Nephron (organoid): ENCODE data around the gene PGLYRP4.

Experiments
- H3K27ac Mint-ChIP-seq, 3 experiments: 2 replicates each; pipeline ENCODE4 v1.8.0; 2020; ENCODE audit warnings: mixed read lengths in 3 of 3, mild to moderate bottlenecking in 2 of 3, moderate library complexity in 1 of 3
- H3K27me3 Mint-ChIP-seq: 2 replicates; pipeline ENCODE4 v1.8.0; 2021; ENCODE audit warnings: low read depth, mild to moderate bottlenecking, moderate library complexity, mixed read lengths
- H3K36me3 Mint-ChIP-seq: 2 replicates; pipeline ENCODE4 v1.8.0; 2020; ENCODE audit warnings: low read depth, mixed read lengths
- H3K4me1 Mint-ChIP-seq: 2 replicates; pipeline ENCODE4 v1.8.0; 2020; ENCODE audit warnings: mixed read lengths
- H3K4me3 Mint-ChIP-seq, 3 experiments: 2 replicates each; pipeline ENCODE4 v1.8.0; 2020; ENCODE audit warnings: mild to moderate bottlenecking in 3 of 3, mixed read lengths in 3 of 3, moderate library complexity in 2 of 3
- H3K9me3 Mint-ChIP-seq: 2 replicates; pipeline ENCODE4 v1.8.0; 2020; ENCODE audit warnings: mixed read lengths
- TF ChIP-seq, protein P1 (sequence below), 3 experiments: fragments of 200-600 bp; sonication (generic); IDR thresholded peaks; one replicate each; pipeline ENCODE4 v1.5.0; 2021; ENCODE audit warnings: antibody characterized with exemption in 3 of 3; ENCODE audit not compliant: unreplicated experiment in 3 of 3

Gene PGLYRP4

DNA sequence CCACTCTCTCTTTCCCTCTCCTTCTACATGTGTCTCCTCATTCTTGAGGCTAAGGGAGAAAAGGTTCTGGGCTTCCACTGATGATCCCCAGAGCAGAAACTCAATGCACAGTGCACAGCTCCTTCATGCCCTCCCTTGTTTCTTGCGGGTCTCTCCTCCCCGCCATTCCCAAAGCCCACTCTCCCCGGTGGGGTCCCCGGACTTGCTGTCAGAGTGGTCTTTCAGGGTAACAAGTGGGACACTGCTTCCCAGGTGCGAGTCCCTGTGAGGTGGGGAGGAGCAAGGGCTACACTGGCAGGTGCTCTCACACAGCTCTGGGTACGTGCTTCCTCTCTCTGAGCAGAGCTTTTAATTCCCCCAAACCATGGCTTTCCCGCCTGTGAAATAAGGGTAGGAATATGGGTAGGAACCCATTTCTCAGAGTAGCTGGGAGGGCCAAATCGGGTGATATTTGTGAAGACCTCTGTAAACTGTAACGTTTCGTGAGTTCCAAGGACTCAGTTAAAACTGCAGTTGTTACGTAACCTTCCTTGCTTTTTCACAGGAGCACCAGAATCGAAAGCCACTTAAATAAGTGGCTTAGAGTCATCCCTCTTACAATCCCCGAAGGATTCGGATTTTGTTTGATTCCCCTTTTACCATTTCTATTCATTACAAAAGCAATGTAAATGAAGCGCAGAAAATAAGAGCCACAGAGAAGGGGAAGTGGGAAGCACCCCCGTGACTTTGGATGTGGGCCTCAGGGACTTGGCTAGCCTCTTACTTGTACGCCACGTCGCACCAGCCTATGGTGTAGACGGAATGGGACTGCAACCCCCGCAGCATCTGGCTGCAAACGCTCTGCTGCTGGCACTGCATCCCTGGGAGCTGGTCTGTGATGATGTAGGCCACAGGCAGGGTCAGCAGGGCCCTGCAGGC is 42.1 kb downstream of the PGLYRP4 start:
- TF ChIP-seq, protein P1, sequence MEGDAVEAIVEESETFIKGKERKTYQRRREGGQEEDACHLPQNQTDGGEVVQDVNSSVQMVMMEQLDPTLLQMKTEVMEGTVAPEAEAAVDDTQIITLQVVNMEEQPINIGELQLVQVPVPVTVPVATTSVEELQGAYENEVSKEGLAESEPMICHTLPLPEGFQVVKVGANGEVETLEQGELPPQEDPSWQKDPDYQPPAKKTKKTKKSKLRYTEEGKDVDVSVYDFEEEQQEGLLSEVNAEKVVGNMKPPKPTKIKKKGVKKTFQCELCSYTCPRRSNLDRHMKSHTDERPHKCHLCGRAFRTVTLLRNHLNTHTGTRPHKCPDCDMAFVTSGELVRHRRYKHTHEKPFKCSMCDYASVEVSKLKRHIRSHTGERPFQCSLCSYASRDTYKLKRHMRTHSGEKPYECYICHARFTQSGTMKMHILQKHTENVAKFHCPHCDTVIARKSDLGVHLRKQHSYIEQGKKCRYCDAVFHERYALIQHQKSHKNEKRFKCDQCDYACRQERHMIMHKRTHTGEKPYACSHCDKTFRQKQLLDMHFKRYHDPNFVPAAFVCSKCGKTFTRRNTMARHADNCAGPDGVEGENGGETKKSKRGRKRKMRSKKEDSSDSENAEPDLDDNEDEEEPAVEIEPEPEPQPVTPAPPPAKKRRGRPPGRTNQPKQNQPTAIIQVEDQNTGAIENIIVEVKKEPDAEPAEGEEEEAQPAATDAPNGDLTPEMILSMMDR (IDR thresholded peaks at IDR 0.05; ENCODE audit: unreplicated experiment in 3 of 3): no peak
- no peaks in the 10 kb centered on the region for H3K36me3 Mint-ChIP-seq
- no peak overlapping the region for H3K4me3 Mint-ChIP-seq
- H3K9me3 Mint-ChIP-seq: no peaks in the 10 kb centered on the region
- no peaks in the 10 kb centered on the region for H3K4me1 Mint-ChIP-seq
- H3K27me3 Mint-ChIP-seq: peaks cover 35% of the 10 kb centered on the region
- H3K27ac Mint-ChIP-seq: no peak overlapping the region

DNA sequence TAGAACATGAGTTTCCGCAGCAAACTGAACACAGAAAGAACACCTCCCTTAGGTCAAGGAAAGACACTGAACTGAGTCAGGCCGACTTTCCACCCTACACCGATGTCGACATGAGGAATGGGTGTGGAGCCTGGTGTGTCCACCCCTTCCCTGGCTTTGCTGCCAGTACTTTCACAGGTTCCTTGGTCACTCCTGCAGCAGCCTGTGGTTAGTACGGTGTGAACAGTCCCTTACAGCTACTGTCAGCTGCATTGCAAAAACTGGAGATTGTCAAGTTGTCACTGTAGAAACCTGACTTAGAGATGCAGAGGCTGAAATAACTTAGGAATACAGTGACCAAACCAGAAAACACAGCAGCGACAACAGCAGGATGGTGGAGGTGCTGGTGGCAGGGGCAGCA is 43.0 kb downstream of the PGLYRP4 start:
- no peak overlapping the region for H3K27ac Mint-ChIP-seq
- H3K9me3 Mint-ChIP-seq: no peaks in the 10 kb centered on the region
- TF ChIP-seq, protein P1 (IDR thresholded peaks at IDR 0.05; ENCODE audit: unreplicated experiment in 3 of 3): no peak
- H3K4me3 Mint-ChIP-seq: no peak overlapping the region
- H3K4me1 Mint-ChIP-seq: no peaks in the 10 kb centered on the region
- peaks cover 35% of the 10 kb centered on the region for H3K27me3 Mint-ChIP-seq
- no peaks in the 10 kb centered on the region for H3K36me3 Mint-ChIP-seq

DNA sequence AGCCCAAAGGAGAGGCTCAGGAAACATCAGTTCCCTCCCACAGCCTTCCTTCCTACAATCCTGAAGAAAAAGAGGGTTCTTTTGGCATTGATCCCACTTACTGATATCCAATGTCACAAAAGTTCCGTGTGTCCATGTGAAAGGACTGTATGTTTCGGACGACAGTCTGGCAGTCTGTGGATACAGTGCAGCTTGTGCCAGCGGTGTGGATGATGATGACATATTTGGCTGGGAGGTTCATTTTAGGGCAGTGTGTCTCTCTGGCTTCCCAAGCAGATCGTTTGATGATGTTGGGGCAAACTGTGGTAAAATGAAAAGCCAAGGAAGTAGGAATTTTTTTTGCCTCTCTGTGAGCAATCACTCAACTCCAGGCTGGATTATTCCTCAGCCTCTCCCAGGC is 46.3 kb downstream of the PGLYRP4 start:
- H3K4me3 Mint-ChIP-seq: no peak overlapping the region
- TF ChIP-seq, protein P1 (IDR thresholded peaks at IDR 0.05; ENCODE audit: unreplicated experiment in 3 of 3): no peak

DNA sequence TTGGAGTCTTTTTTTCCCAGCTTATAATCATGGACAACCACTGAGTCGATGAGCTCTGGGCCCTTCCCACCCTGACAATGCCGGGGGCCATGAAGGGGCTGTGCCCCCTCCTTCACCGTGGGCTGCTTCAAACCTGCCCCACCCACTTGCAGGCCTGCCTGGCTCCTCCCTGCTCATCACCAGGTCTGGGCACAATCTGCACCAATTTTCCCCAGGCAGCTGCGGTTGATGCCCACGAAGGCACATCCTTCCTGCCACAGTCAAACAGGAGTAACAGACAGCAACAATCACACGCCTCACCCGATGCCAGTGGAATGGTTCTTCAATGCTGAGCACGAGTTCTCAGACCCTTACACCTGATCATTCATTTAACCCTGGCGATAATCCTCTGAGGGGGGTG is 54.8 kb downstream of the PGLYRP4 start:
- peaks cover 10% of the 10 kb centered on the region for H3K27me3 Mint-ChIP-seq
- no peaks in the 10 kb centered on the region for H3K9me3 Mint-ChIP-seq

More for the DNA sequence above, 46.3 kb downstream of the PGLYRP4 start:
- H3K27me3 Mint-ChIP-seq: peaks cover 36% of the 10 kb centered on the region
- no peaks in the 10 kb centered on the region for H3K36me3 Mint-ChIP-seq
- no peak overlapping the region for H3K27ac Mint-ChIP-seq
- H3K9me3 Mint-ChIP-seq: no peaks in the 10 kb centered on the region
- H3K4me1 Mint-ChIP-seq: no peaks in the 10 kb centered on the region

DNA sequence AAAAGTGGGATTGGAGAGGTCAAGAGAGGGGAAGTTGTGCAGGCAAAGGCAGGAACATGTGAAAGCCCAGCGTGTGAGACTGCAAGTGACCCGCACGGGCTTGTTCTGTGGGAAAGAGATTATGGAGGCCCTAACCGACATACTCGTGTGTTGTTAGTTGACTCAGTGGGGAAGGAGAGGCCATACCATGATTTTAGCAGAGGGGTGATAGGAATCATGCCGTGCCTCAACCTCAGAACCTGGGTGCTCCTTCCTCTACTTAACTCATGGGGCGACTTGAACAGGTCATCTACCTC is 55.2 kb downstream of the PGLYRP4 start:
- Mint-ChIP-seq H3K4me1 (no peaks in the 10 kb centered on the region), H3K4me3 (no peak overlapping the region), H3K9me3 (no peaks in the 10 kb centered on the region), H3K36me3 (no peaks in the 10 kb centered on the region), H3K27me3 (peaks cover 9% of the 10 kb centered on the region), H3K27ac (no peak overlapping the region)
- TF ChIP-seq, protein P1 (IDR thresholded peaks at IDR 0.05; ENCODE audit: unreplicated experiment in 3 of 3): no peak

More for the DNA sequence above, 54.8 kb downstream of the PGLYRP4 start:
- H3K4me3 Mint-ChIP-seq: no peak overlapping the region
- TF ChIP-seq, protein P1 (IDR thresholded peaks at IDR 0.05; ENCODE audit: unreplicated experiment in 3 of 3): no peak
- no peaks in the 10 kb centered on the region for H3K4me1 Mint-ChIP-seq
- no peak overlapping the region for H3K27ac Mint-ChIP-seq
- no peaks in the 10 kb centered on the region for H3K36me3 Mint-ChIP-seq
